NAMALWA (cell line): ENCODE measurements around the gene CDC42SE1.

Experiments
- DNase-seq: peaks from one replicate; pipeline ENCODE4 v3.0.0-alpha.2; 2015; ENCODE audit warnings: low spot score

The CDC42SE1 gene

GRCh38 chr1:151008244-151009205, 50.9 kb downstream of the CDC42SE1 start, which contains the start of gene PRUNE1:
PRUNE1 (plus strand) TSS chr1:151008449; CDS start chr1:151008633, 184 bp downstream.
- peak; percentile 98 for DNase-seq

GRCh38 chr1:151007853-151008243, 51.6 kb downstream of the CDC42SE1 start:
- DNase-seq, result no peak

- peak; percentile 81 for DNase-seq
Measured at GRCh38 chr1:151006327-151007052, 52.9 kb downstream of the CDC42SE1 start, which contains the start of gene MINDY1. MINDY1 (minus strand) TSS chr1:151006902; CDS start chr1:151002617, 4,285 bp downstream.

GRCh38 chr1:151005729-151006319, 53.6 kb downstream of the CDC42SE1 start:
- peak; percentile 35 for DNase-seq

- DNase-seq, result no peak
Measured at GRCh38 chr1:151003180-151003579, 56.2 kb downstream of the CDC42SE1 start.

- DNase-seq, result no peak
Measured at GRCh38 chr1:151002611-151003010, 56.8 kb downstream of the CDC42SE1 start.

- no peak for DNase-seq
Measured at GRCh38 chr1:151002051-151002450, 57.4 kb downstream of the CDC42SE1 start.

- no peak for DNase-seq
Measured at GRCh38 chr1:151001602-151002001, 57.8 kb downstream of the CDC42SE1 start.
